ENCODE results near the gene FBRSL1. TPM values are rescaled to one million over a fixed set of nuclear protein-coding genes. Genes with fewer than 3 reads are reported as not detected.

The FBRSL1 gene
- total and polyA plus RNA-seq, 9 of the 15 experiments (the other 6 are each of a cell fraction or from before 2014, with no cell fraction given): 0.24 to 129 (median 7.3) TPM

DNA sequence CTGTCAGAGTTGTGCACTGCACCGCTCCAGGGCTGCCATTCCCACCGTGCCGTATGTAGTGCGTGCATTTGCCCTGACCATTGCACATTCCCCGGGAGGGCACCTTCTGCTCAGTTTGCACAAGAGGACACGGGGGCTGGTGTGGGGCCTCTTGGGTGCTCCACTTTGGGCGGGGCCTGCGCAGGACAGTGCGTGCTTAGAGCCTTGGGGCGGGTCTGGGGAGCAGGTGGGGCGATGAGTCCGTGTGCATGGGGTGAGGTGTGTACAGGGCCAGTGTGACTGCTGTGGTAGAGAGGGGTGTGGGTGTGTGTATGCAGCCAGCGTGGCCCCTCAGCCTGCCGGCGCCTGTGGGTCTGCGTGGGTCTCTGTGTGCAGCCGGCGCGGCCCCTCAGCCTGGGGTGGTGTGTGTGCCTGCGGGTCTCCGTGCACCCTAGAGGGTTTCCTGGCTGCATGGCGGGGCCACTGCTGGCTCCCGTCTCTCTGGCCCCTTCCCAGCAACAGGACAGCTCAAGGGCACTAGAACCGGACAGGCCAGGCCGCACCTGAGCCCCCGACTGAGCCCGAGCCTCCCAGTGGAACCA is 31.9 kb downstream of the FBRSL1 start:
- ATAC-seq: no peak
- Histone ChIP-seq H3K4me3 (no peak overlapping the region), H3K79me2 (ENCODE audit: control insufficient read depth, insufficient read depth, low read length) (no peaks in the 10 kb centered on the region), H3K36me3 (ENCODE audit: control insufficient read depth, insufficient read depth, low read length) (peaks cover 2% of the 10 kb centered on the region; the same call in 1 of the 3 replicates), H4K20me1 (replicated peaks; ENCODE audit: control insufficient read depth, insufficient read depth, low read length) (peaks cover 22% of the 10 kb centered on the region), H3K9me1 (ENCODE audit: control insufficient read depth, insufficient read depth, low read length) (no peaks in the 10 kb centered on the region), H3K4me2 (ENCODE audit: insufficient read depth, low read length) (no peak overlapping the region), H3K9me3 (replicated peaks; ENCODE audit: control insufficient read depth, insufficient read depth, low read depth, low read length) (peaks cover 11% of the 10 kb centered on the region), H3K27ac (ENCODE audit: extremely low read depth, low read depth, low read length) (no peak overlapping the region), H2AFZ (ENCODE audit: low read depth, low read length) (no peak overlapping the region), H3K27me3 (ENCODE audit: control insufficient read depth in 2 of 2, insufficient read depth in 2 of 2, low read length in 2 of 2) (no peaks in the 10 kb centered on the region), H3K4me1 (replicated peaks in 1 of 2; ENCODE audit: control insufficient read depth in 2 of 2, insufficient read depth in 2 of 2, low read length in 2 of 2) (peaks cover 0 to 74% of the 10 kb centered on the region in 2 experiments; a peak in 2 of 5 replicates), H3K9ac (ENCODE audit: insufficient read depth in 1 of 2, low read depth in 2 of 2, low read length in 2 of 2) (0 out of 4 replicates have a peak overlapping the region, but pooled peaks of 1 of the 2 experiments have one; percentile 26)
- 75% methylated on average over 24 of the region's 27 CpGs for WGBS (ENCODE audit: insufficient coverage, low coverage, missing lambda C conversion rate)
- FAIRE-seq: no peak
- intact Hi-C loops (cut with micrococcal nuclease) (loop anchor here (5.0 kb wide), 1 partner anchor 45 kb away; no protein-coding TSS in a partner anchor), in situ Hi-C loops (cut with MboI) (no loop called here)
- BruUV-seq (replicated peaks): no TSS peak
- ChIA-PET POLR2A (interaction anchor here (0.6 kb wide), 1 partner anchor 9 kb away, joined by 4 read pairs; no protein-coding TSS in a partner anchor), CTCF (ENCODE audit: low intra/inter-chr PET ratio) (no interaction called here)
- DNase-seq (ENCODE audit: extremely low read depth in 1 of 4, low spot score in 3 of 4): no peak
- TF ChIP-seq ZMIZ1 (IDR thresholded peaks at IDR 0.05; ENCODE audit: low read depth in 2 of 2, low read length in 2 of 2) (no peak), TCF7L2 (IDR thresholded peaks at IDR 0.05; ENCODE audit: low read depth, low read length) (no peak), OTX1 (CRISPR knock-in tag; IDR thresholded peaks at IDR 0.05) (no peak), SMARCB1 (IDR thresholded peaks at IDR 0.05; ENCODE audit: insufficient read length, low read depth) (no peak), ZNF316 (IDR thresholded peaks at IDR 0.05) (no peak), KDM2B (CRISPR knock-in tag; IDR thresholded peaks at IDR 0.05) (no peak), LEF1 (IDR thresholded peaks at IDR 0.05) (no peak), GTF2A2 (tag; IDR thresholded peaks at IDR 0.05) (no peak), FOXP1 (CRISPR knock-in tag; IDR thresholded peaks at IDR 0.05) (no peak), THAP7 (CRISPR knock-in tag; IDR thresholded peaks at IDR 0.05) (no peak), NCOA4 (IDR thresholded peaks at IDR 0.05; ENCODE audit: partially characterized antibody) (no peak), MCM5 (IDR thresholded peaks at IDR 0.05; ENCODE audit: low read depth) (no peak), TAF9B (IDR thresholded peaks at IDR 0.05; ENCODE audit: partially characterized antibody) (no peak), SMAD1 (IDR thresholded peaks at IDR 0.05; ENCODE audit: low read depth, low read length, partially characterized antibody) (no peak), ARHGAP35 (IDR thresholded peaks at IDR 0.05; ENCODE audit: partially characterized antibody) (no peak)
- TF ChIP-seq, protein P1, sequence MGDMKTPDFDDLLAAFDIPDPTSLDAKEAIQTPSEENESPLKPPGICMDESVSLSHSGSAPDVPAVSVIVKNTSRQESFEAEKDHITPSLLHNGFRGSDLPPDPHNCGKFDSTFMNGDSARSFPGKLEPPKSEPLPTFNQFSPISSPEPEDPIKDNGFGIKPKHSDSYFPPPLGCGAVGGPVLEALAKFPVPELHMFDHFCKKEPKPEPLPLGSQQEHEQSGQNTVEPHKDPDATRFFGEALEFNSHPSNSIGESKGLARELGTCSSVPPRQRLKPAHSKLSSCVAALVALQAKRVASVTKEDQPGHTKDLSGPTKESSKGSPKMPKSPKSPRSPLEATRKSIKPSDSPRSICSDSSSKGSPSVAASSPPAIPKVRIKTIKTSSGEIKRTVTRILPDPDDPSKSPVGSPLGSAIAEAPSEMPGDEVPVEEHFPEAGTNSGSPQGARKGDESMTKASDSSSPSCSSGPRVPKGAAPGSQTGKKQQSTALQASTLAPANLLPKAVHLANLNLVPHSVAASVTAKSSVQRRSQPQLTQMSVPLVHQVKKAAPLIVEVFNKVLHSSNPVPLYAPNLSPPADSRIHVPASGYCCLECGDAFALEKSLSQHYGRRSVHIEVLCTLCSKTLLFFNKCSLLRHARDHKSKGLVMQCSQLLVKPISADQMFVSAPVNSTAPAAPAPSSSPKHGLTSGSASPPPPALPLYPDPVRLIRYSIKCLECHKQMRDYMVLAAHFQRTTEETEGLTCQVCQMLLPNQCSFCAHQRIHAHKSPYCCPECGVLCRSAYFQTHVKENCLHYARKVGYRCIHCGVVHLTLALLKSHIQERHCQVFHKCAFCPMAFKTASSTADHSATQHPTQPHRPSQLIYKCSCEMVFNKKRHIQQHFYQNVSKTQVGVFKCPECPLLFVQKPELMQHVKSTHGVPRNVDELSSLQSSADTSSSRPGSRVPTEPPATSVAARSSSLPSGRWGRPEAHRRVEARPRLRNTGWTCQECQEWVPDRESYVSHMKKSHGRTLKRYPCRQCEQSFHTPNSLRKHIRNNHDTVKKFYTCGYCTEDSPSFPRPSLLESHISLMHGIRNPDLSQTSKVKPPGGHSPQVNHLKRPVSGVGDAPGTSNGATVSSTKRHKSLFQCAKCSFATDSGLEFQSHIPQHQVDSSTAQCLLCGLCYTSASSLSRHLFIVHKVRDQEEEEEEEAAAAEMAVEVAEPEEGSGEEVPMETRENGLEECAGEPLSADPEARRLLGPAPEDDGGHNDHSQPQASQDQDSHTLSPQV (IDR thresholded peaks at IDR 0.05): no peak
